Measurements from ENCODE around the gene CTDNEP1. TPM values are rescaled to one million over a fixed set of nuclear protein-coding genes. Genes with fewer than 3 reads are reported as not detected.

Gene CTDNEP1
- total RNA-seq, 2 experiments from 2014 or later: 155 to 164 TPM

DNA sequence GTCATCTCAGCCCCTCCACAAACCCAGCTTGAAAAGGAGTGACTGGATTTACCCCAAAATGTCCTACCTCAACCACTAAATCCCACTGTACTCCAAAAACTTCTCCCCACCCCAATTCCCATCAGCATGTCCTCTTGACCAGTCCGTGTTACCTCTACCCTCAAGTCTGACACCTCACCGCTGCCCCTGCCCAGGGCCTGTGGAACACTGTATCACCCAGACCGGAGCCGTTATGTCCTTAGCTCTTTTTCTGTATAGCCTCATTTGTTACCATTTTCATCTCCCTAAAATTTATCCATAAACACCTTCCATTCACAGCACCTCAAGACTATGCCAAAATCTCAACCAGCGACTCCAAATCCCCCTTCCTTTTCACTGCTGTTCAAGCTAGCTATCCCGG lies 14.7 kb downstream of the CTDNEP1 start:
- intact Hi-C loops (cut with micrococcal nuclease): no loop called here
- DNase-seq: no peak
- H3K27ac Mint-ChIP-seq: peak overlapping the region; percentile 97
- H3K9me3 Mint-ChIP-seq: no peaks in the 10 kb centered on the region
- peak overlapping the region; percentile 94 for H3K4me3 Mint-ChIP-seq
- H3K27me3 Mint-ChIP-seq: peaks cover 2% of the 10 kb centered on the region
- H3K36me3 Mint-ChIP-seq: peaks cover 34% of the 10 kb centered on the region
- POLR2A ChIA-PET: interaction anchor here (5.8 kb wide), 1 partner anchor 15 kb away, joined by 33 read pairs; the partner anchor contains the start of genes ACADVL and DLG4
- peaks cover 66% of the 10 kb centered on the region for H3K4me1 Mint-ChIP-seq (ENCODE audit: low read depth)
- CTCF ChIA-PET: interaction anchor here (4.4 kb wide), 1 partner anchor 17 kb away, joined by 34 read pairs; the partner anchor contains the start of genes ACADVL and DLG4

DNA sequence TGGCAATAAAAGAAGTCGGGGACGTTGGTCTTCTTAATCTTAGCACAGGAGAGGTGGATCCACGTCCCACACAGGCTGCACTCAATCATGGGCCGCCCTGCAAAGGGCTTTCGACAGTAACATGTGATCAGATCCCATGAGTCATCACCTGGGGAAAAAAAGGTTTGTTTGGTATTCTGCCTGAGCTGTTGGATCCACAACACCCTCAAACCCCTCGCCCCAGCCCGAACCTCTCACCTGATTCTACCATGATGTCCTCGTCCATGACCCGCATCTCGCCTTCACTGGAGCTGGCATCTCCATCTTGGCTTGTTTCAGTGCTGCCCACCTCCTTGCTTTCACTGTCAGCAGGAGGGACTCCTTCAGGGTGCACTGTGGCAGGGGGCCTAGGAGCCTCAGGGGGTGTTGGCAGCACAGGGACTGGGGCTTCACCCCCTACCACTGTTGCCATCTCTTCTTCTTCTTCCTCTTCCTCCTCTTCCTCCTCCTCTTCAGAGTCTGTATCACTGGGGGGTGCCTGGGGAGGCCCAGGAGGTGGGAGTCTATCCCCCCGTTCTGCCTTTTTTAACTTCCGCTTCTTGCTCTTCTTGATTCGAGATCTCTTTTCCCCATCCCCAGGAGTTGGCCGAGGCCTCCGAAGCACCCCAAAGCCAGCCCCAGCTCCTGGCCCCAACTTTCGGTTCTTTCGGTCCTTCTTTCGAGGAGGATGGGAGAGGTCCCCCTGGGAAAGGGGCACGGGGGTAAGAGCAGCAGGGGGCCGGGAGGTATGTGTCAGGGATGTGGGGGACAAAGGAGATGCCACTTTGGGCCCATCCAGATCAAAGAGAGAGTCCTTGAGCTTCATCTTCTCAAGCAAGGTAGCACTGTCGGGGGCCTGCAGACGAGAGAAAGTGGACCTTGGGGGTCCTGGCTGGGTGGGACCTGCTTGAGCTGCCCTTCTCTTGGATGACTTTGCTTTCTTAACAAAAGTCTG lies 15.6 kb downstream of the CTDNEP1 start:
- Mint-ChIP-seq H3K36me3 (peaks cover 30% of the 10 kb centered on the region), H3K27me3 (peaks cover 2% of the 10 kb centered on the region), H3K4me1 (ENCODE audit: low read depth) (peaks cover 58% of the 10 kb centered on the region), H3K4me3 (peak overlapping the region; percentile 16), H3K27ac (peak overlapping the region; percentile 48), H3K9me3 (no peaks in the 10 kb centered on the region)
- DNase-seq: no peak
- intact Hi-C loops (cut with micrococcal nuclease): no loop called here
- POLR2A ChIA-PET: interaction anchor here (5.8 kb wide), 1 partner anchor 14 kb away, joined by 33 read pairs; the partner anchor contains the start of genes ACADVL and DLG4
- CTCF ChIA-PET: interaction anchor here (4.4 kb wide), 1 partner anchor 16 kb away, joined by 34 read pairs; the partner anchor contains the start of genes ACADVL and DLG4

DNA sequence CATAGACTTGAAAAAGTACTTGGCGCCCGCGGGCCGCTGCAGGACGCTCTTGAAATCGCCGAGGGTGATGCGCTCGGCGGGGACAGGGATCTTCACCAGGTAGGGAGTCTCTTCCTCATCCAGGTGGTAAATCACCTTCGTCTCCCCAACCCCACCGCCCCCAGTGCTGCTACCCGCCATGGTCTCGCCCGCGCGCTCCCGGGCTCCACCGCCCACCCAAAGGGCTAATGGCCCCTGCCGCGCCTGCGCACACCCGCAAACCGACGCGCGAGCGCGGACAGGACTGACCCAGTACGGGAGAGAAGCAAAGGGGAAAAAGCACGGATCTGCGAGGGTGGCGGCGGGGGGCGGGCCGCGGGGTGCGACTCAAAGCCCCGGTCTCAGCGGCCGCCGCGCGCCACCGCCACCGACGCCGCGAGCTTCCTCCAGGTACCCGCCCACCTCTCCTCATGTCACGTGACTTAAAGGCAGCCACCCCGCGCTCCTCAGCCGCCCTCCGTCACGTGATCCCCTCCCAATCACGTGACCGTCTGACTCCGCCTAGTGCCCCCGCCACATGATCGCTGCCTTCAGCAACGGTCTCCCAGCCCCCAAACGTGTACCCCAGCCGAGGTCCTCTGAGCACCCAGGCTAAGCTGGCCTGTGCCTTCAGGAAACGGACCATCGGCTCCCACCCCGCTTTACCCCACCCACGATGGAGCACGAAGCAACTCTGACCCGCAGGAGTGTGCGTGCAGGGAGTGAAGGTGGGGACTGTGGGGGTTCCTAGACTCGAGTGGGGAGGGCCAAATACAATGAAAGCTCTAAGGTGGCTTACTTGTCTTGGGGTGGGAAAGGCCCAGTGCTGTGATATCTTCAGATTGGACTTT lies 17.2 kb downstream of the CTDNEP1 start, which contains the start of gene DVL2:
DVL2 (minus strand) TSS at position 435 of the 869 bp plus-strand sequence; CDS start at position 180, 255 bp downstream.
- CTCF ChIA-PET: interaction anchor here (0.6 to 3.0 kb wide), 5 partner anchors 8 to 72 kb away, joined by 3 to 15 read pairs (median 4); partner anchors contain the start of gene GABARAP
- Mint-ChIP-seq H3K4me1 (ENCODE audit: low read depth) (peaks cover 48% of the 10 kb centered on the region), H3K36me3 (peaks cover 28% of the 10 kb centered on the region)

DNA sequence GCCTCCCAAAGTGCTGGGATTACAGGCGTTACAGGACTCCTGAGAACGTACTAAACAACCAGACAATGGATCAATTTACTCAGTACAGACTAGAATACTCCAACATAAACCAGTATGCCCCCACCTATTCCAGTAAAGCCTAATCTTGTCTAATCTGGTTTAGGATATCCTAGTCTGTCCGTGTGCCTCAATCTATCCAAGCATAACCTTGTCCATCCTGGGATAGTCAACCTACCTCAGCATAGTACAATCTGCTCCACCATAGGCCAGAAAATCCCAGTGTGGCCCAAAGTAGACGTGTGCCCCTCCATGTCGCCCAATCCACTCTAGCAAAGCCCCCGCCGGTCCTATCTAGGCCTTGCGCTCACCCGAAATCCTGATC lies 17.8 kb downstream of the CTDNEP1 start:
- CTCF ChIA-PET: interaction anchor here (0.6 to 3.0 kb wide), 5 partner anchors 9 to 73 kb away, joined by 3 to 15 read pairs (median 4); partner anchors contain the start of genes DLG4 and GABARAP
- no peak for DNase-seq
- H3K27ac Mint-ChIP-seq: peak overlapping the region; percentile 90
- H3K4me3 Mint-ChIP-seq: peak overlapping the region; percentile 97
- peaks cover 2% of the 10 kb centered on the region for H3K27me3 Mint-ChIP-seq
- intact Hi-C loops (cut with micrococcal nuclease): loop anchor here (1.0 kb wide), 2 partner anchors 12 to 19 kb away; no protein-coding TSS in a partner anchor
- no peaks in the 10 kb centered on the region for H3K9me3 Mint-ChIP-seq
- H3K36me3 Mint-ChIP-seq: peaks cover 33% of the 10 kb centered on the region
- H3K4me1 Mint-ChIP-seq (ENCODE audit: low read depth): peaks cover 50% of the 10 kb centered on the region
- POLR2A ChIA-PET: interaction anchor here (1.0 to 5.8 kb wide), 4 partner anchors 9 to 18 kb away, joined by 4 to 33 read pairs (median 6); partner anchors contain the start of genes ACADVL, CTDNEP1, DLG4 and ELP5

More for the DNA sequence above, 17.2 kb downstream of the CTDNEP1 start, which contains the start of gene DVL2:
- intact Hi-C loops (cut with micrococcal nuclease): loop anchor here (1.0 kb wide), 2 partner anchors 13 to 20 kb away; no protein-coding TSS in a partner anchor
- Mint-ChIP-seq H3K27me3 (peaks cover 2% of the 10 kb centered on the region), H3K27ac (peak within 1 kb of the TSS; percentile 90), H3K4me3 (peak within 1 kb of the TSS; percentile 97), H3K9me3 (no peaks in the 10 kb centered on the region)
- peak; percentile 96 for DNase-seq
- POLR2A ChIA-PET: interaction anchor here (0.5 to 5.8 kb wide), 7 partner anchors 8 to 344 kb away, joined by 3 to 33 read pairs (median 4); partner anchors contain the start of genes ACADVL, CTDNEP1, DLG4 and ELP5

DNA sequence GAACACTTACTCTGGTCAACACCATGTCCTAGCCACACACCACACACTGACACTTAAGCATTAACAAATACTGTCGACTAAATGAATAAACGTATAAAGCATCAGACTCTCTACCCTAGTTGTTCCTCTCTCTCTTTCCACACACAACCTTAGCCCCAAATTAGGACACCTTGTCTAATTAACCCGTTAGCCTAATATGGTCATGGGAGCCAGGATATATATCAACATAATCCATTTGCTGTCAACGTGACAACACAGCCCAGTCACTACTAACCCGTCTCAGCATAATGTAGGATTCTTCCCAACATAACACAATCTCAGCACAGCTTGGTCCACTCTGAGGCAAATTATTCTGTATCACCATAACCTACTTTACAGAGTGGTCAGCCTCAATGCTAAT lies 19.4 kb downstream of the CTDNEP1 start:
- peaks cover 2% of the 10 kb centered on the region for H3K27me3 Mint-ChIP-seq
- no peak overlapping the region for H3K27ac Mint-ChIP-seq
- H3K4me1 Mint-ChIP-seq (ENCODE audit: low read depth): peaks cover 52% of the 10 kb centered on the region
- peak overlapping the region; percentile 97 for H3K4me3 Mint-ChIP-seq
- ChIA-PET CTCF (interaction anchor here (0.7 to 3.0 kb wide), 2 partner anchors 11 to 65 kb away, joined by 4 to 15 read pairs; no protein-coding TSS in a partner anchor), POLR2A (interaction anchor here (0.8 to 5.8 kb wide), 2 partner anchors 11 to 196 kb away, joined by 3 to 33 read pairs; partner anchors contain the start of genes ACADVL, DLG4 and SLC16A13)
- peaks cover 38% of the 10 kb centered on the region for H3K36me3 Mint-ChIP-seq
- H3K9me3 Mint-ChIP-seq: no peaks in the 10 kb centered on the region
- no peak for DNase-seq
- intact Hi-C loops (cut with micrococcal nuclease): no loop called here

DNA sequence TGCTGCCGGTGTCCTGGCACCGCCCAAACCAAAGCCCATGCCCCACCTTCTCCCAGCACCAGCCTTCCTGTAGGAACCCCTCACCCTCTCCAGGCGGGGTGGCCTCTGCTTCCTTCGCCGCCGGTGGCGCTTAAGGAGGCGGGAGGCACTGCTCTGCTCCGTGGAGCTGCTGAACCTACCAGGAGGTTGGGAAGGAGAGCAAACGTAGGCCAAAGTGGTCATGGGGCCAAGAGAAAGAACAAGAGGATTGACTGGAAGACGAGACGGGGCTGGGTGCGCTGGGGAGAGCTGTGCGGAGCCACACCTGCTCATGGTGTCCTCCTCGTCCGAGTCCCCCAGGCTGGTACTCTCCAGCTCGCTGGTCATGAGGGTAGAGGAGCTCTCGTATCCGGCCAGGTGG lies 22.0 kb downstream of the CTDNEP1 start:
- H3K27ac Mint-ChIP-seq: no peak overlapping the region
- intact Hi-C loops (cut with micrococcal nuclease): no loop called here
- H3K9me3 Mint-ChIP-seq: no peaks in the 10 kb centered on the region
- POLR2A ChIA-PET: interaction anchor here (0.8 to 2.0 kb wide), 2 partner anchors 9 to 10 kb away, joined by 3 to 6 read pairs; partner anchors contain the start of genes ACADVL and DLG4
- CTCF ChIA-PET: interaction anchor here (0.6 to 1.9 kb wide), 3 partner anchors 9 to 94 kb away, joined by 3 to 9 read pairs (median 5); partner anchors contain the start of genes ACADVL and DLG4
- peaks cover 29% of the 10 kb centered on the region for H3K4me1 Mint-ChIP-seq (ENCODE audit: low read depth)
- no peak for DNase-seq
- H3K27me3 Mint-ChIP-seq: peaks cover 2% of the 10 kb centered on the region
- no peak overlapping the region for H3K4me3 Mint-ChIP-seq
- H3K36me3 Mint-ChIP-seq: peaks cover 28% of the 10 kb centered on the region

DNA sequence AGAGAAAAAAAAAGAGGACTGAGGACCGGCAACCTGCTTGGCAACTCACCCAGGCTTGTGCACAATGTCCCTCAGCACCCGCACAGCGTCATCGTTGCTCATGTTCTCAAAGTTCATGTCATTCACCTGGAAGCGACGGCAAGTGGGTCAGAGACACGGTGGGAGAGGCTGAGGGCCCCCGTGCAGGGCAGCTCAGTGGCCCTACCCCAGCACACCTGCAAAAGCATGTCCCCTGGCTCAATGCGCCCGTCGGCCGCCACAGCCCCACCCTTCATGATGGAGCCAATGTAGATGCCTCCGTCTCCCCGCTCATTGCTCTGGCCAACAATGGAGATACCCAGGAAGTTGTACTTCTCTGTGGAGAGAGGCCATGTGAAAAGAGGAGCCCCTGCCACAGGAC lies 22.6 kb downstream of the CTDNEP1 start:
- Mint-ChIP-seq H3K27ac (no peak overlapping the region), H3K4me3 (no peak overlapping the region), H3K4me1 (ENCODE audit: low read depth) (peaks cover 29% of the 10 kb centered on the region), H3K27me3 (no peaks in the 10 kb centered on the region), H3K36me3 (peaks cover 28% of the 10 kb centered on the region), H3K9me3 (no peaks in the 10 kb centered on the region)
- no peak for DNase-seq
- POLR2A ChIA-PET: interaction anchor here (2.0 kb wide), 1 partner anchor 9 kb away, joined by 6 read pairs; the partner anchor contains the start of genes ACADVL and DLG4
- intact Hi-C loops (cut with micrococcal nuclease): no loop called here
- CTCF ChIA-PET: no interaction called here

DNA sequence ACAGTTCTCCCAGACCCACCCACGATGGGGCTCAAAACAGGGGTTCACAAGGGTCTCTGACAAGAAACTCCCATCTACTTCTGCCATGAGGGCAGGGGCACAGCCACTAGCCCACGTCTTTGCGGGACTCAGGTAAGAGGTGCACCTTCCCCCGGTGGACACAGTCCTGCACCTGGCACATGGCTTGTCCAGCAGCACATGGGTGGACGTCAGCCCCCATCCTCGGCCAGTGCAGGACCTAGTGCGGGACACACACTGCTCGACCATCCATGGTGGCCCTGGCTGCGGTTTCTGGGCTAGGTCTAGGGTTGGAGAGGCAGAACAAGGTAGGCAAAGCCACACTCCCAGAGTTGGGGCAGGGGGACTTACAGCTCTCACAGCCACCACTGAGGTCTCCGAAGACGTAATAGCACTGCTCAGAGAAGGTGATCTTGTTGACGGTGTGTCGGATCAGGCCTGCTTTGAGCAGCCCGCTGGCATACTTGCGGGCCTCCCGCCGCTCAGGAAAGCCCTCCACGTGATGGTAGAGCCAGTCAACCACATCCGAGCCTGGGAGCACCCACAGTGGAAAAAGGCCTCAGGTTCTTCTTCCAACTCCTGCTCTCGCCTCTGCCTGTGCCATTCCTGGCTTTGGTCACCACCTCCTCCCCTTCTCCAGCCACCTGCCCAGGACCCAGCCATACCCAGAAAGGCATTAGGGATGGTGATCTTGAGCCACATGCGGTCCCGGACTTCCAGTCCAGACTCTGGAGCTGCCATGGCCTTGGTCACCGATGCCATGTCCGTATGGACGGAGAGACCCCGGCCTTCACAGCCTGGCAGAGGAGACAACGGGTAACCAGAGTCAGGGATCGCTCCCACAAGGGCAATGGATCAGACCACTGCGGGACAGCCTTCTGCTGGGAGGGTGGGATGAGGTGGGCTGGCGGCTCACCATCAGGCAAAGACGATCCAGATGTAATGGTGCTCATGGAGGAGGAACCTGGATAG lies 24.5 kb downstream of the CTDNEP1 start:
- Mint-ChIP-seq H3K4me3 (no peak overlapping the region), H3K27ac (no peak overlapping the region), H3K36me3 (peaks cover 37% of the 10 kb centered on the region), H3K9me3 (no peaks in the 10 kb centered on the region), H3K4me1 (ENCODE audit: low read depth) (peaks cover 15% of the 10 kb centered on the region), H3K27me3 (no peaks in the 10 kb centered on the region)
- ChIA-PET CTCF (no interaction called here), POLR2A (no interaction called here)
- DNase-seq: no peak
- intact Hi-C loops (cut with micrococcal nuclease): no loop called here

DNA sequence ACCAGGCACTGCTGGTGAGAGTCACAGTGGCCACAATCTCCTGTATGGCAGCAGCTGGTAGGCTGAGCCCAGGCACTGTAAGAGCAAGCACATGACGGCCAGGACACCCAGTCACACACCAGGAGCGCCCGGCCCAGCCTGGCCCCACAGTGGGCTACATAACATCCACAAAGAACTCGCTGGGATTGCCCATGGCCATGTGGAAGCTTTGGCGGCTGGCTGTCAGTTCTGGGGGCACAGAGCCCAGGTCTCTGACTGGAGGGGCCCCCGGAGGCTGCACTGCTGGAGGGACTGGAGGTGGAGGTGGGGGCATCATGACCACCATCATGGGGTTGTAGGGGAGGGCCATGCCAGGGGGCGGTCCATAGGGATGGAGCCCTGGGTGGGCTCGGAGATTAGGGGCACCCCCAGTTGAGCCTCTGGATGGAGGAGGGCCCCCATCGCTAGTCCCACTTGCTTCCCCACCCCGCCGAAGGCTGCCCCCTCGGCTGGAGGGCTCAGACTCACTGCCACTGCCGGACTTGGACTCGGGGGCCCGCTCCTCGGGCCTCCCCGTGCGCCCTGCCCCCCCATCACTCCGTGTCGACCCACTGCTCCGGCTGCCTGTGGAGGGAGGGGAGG lies 25.7 kb downstream of the CTDNEP1 start:
- H3K27ac Mint-ChIP-seq: no peak overlapping the region
- POLR2A ChIA-PET: interaction anchor here (1.4 kb wide), 1 partner anchor 8 kb away, joined by 5 read pairs; the partner anchor contains the start of gene DVL2
- CTCF ChIA-PET: no interaction called here
- intact Hi-C loops (cut with micrococcal nuclease): no loop called here
- no peak for DNase-seq
- peaks cover 44% of the 10 kb centered on the region for H3K36me3 Mint-ChIP-seq
- H3K9me3 Mint-ChIP-seq: no peaks in the 10 kb centered on the region
- no peak overlapping the region for H3K4me3 Mint-ChIP-seq
- H3K4me1 Mint-ChIP-seq (ENCODE audit: low read depth): peaks cover 19% of the 10 kb centered on the region
- H3K27me3 Mint-ChIP-seq: no peaks in the 10 kb centered on the region

DNA sequence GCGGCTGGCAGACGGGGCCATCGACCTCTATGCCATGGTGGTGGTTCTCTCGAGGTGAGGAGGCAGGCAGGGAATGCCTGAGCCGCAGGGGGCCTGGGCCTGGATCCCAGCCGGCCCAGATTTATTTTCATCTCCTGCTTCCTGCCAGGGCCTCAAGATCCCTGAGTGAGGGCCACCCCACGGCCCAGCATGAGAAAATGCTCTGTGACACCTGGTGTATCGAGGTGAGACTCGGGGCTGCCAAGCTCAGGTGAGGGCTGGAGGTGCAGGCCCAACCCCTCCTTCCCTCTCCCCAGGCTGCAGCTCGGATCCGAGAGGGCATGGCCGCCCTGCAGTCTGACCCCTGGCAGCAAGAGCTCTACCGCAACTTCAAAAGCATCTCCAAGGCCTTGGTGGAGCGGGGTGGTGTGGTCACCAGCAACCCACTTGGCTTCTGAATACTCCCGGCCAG lies 26.8 kb downstream of the CTDNEP1 start:
- ChIA-PET POLR2A (interaction anchor here (1.4 kb wide), 1 partner anchor 9 kb away, joined by 5 read pairs; the partner anchor contains the start of gene DVL2), CTCF (no interaction called here)
- Mint-ChIP-seq H3K27me3 (no peaks in the 10 kb centered on the region), H3K4me3 (no peak overlapping the region), H3K9me3 (no peaks in the 10 kb centered on the region), H3K36me3 (peaks cover 44% of the 10 kb centered on the region), H3K4me1 (ENCODE audit: low read depth) (peaks cover 22% of the 10 kb centered on the region), H3K27ac (no peak overlapping the region)
- DNase-seq: no peak
- intact Hi-C loops (cut with micrococcal nuclease): no loop called here

Data from activated CD4-positive, alpha-beta memory T cell treated with anti-CD3 and anti-CD28 coated beads for 36 hours (primary cell).